HG03196 (cell line): ENCODE data around the gene SMARCB1.

Source experiments
- ATAC-seq: cut with Tn5 transposase; IDR thresholded peaks from one replicate; pipeline ENCODE4 v1.9.1; 2021; ENCODE audit not compliant: unreplicated experiment

The SMARCB1 gene

DNA sequence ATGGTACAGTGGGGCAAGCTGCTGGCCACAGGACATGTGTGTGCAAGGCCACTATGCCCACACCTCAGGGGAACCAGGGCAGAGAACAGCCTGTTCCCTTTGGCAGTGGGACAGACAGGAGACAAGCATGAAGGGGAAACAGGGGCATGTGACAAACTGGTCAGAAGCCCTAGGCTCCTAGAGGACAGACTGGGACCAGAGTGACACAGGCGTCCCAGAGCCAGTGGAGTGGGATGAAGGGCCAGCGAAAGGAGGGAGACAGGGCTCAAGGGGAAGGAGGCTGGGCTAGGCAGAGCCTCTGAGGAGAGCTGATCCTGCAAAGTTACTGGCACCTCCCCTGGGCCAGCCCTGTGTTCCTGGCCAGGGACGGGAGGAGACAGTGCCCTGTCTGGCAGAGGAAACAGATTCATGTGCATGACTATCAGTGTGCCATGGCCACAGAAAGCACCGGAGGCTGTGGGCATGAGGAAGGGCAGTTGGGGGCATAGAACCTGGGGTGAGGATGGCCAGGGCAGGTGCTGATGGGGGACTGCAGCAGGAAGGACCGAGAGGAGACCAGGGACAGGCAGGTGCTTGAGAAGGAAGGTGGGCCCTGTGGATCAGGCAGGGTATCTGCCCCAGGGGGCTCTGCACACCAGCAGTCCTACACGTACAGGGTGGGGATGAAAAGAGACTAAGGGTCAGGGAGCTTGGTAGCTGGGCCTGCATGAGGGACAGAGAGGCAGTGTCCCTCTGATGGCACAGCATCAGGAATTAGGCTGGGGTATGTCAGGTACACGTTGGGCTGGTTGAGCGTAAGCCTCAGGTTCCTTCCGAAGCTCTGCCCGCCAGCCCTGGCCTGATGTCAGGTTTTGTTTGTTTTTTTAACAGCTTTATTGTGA, 42.3 kb downstream of the SMARCB1 start:
- no peak for ATAC-seq

DNA sequence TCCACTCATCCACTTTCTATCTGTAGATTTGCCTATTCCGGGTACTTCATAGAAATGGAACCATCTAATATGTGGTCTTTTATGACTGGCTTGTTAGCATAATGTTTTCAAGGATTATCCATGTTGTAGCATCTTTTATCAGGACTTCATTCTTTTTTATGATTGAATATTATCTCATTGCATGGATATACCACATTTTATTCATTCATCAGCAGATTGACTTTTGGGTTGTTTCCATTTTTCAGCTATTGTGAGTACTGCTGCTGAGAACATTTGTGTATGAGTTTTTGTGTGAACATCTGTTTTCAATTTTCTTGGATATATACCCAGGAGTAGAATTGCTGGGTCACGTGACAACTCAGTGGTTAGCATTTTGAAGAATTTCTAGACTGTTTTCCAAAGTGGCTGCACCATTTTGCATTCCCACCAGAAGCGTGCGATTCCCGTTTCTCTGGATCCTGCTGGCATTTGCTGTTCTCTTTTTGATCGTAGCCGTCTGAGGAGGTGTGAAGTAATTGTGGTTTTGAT, 43.1 kb downstream of the SMARCB1 start:
- ATAC-seq = no peak

DNA sequence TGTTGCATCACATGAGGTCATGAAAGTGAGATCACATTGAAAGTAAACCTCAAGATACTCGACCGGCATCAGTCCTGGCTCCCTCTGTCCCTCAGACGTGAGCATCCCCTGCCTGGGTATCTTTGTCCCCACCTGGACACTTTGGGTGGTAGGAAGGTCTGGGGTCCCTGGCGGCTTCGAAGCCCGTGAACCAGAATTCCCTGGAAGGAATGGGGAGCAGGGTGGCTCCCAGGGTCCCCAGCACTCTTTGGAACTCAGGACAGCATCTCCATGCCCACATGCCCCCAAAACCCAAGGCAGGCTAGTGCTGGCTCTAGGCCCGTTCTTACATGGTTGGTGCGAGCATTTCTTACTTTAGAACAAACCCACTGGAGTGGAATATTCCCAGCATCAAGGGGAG, 44.5 kb downstream of the SMARCB1 start:
- no peak for ATAC-seq

DNA sequence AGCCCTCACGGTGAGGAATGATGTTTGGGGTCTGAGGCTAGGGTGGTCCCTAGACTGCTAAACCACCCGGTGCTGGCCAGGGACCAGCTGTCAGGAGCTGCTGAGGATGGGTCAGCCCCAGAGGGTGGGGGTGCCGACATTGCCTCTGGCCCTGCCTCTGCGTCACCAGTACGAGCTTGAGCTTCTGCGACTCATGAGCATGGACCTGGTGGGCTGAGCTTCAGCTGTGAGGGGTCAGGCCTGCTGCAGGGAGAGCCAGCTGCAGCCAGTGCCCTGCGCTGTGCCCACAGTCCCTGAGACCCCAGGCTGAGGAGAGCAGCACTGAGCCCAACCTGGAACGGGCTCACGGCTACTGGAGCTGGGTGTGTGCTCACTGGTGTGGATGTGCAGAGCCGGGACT, 45.0 kb downstream of the SMARCB1 start:
- ATAC-seq = no peak

DNA sequence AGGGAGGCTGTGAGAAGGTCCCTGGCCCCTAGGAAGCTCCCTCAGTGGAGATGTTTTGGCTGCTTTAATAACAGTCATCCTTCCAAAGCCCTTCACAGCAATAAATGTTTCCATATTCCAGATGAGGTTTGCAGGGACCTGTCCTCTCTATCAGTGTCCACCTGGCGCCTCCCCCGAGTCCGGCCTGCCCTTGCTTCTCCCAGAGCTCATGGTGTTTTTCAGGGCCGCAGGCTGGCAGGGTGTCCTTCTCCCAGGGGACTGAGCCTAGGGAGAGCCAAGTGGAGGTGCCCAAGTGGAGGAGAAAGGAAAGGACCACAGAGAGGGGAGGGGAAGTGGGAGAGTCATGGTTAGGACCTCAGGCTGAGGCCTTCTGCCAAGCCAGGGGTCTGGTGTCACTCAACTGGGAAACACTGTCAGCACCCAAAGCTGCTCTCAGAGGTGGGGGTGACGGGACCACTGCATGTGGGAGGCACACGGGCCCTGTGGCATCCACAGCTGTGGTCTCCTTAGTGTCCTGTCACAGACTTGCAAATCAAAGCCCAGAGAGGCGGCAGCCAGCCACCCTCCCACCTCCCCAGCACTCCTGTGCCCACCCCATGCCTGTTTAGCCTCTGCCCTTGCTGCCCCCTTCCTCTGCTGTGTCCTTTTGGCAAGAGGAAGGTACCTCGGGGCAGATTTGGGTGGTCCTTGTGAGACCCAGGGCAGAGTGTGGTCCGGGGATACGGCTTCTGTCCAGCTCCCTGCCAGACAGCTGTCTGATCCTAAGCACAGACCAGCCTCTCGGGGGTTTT, 45.7 kb downstream of the SMARCB1 start:
- no peak for ATAC-seq

DNA sequence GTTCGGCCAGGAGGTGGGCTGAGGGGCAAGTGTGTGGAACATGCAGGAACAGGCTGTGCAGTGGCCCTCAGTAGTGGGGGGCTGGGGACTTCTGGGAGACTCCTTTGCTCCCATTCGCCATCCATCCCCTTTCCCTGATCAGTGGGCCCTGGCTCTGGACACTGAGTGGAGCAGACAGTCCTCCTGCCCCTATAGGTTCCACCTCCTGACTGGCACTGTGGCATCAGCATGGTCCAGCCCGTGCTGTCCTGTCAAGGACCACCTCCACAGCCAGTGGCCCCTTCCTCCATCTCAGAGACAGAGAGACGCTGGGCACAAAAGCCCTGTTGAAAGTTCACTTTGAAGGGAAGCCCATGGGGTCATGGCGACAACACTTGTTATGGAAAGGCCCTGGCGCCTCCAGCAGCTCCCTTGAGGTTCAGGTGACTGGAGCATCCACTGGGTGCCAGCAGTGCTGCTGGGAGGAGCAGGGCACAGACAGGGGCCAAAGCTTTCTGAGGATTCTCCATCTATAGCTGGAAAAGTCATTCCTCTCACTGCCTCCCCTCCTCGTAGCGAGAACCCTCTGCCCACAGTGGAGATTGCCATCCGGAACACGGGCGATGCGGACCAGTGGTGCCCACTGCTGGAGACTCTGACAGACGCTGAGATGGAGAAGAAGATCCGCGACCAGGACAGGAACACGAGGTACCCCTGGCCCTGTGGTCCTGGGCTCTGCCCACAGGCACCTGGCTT, 46.4 kb downstream of the SMARCB1 start:
- ATAC-seq = no peak

DNA sequence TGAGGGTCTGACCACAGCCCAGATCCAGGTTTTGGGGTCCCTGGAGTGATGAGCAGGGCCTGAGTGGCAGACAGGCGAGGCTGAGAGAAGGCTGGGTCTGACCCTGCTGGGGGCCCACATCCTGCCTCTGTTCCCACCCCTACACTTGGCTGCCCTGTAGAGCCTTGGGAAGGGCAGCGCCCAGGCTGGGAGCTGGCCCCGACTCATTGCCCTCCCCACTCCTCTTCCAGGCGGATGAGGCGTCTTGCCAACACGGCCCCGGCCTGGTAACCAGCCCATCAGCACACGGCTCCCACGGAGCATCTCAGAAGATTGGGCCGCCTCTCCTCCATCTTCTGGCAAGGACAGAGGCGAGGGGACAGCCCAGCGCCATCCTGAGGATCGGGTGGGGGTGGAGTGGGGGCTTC, 47.1 kb downstream of the SMARCB1 start:
- no peak for ATAC-seq

DNA sequence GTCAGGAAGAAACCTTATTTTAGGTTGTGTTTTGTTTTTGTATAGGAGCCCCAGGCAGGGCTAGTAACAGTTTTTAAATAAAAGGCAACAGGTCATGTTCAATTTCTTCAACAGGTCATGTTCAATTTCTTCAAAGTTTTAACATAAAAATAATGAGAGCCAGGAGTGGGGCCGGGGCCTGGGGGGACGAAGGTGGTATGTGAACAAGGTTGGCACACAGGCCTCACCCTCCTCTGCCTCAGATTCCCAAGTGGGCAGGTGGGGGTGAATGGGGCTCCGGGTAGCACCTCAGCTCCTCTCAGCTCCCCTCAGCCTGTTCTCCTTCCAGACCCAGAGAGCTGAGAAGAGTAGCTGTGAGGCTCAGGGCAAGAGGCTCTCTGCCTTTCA, 47.6 kb downstream of the SMARCB1 start:
- ATAC-seq = no peak

DNA sequence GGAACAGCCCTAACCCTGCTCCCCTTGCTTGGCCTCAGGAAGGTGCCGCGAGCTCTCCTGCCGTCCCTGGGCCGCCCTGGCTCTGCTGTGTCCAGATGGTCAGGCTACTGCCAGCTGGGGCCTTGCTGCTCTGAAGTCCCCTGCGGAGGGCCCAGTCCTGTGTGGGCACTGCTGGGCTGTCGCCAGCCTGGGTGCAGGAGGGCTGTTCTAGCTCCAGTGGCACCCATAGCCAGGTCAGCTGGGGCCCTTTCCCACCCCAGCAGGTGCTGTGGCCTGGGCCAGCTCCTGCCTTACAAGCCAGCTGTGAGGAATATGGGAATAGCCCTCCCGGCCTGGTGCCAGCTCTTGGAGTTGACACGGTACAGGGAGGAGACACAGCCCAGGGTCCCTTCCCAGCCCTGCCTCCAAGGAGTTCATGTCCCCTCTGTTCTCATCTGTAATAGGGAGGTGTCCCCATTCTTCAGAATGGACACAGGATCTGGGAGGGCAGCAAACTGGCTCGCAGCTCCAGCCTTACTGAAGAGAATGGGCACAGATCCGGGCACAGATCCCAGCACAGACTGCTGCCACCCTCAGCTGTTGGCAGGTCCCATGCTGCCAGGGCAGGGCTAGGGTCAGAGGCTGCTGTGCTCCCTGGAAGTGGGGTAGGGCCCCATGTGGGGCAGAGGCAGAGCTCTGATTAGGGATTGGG, 48.2 kb downstream of the SMARCB1 start:
- ATAC-seq = no peak

DNA sequence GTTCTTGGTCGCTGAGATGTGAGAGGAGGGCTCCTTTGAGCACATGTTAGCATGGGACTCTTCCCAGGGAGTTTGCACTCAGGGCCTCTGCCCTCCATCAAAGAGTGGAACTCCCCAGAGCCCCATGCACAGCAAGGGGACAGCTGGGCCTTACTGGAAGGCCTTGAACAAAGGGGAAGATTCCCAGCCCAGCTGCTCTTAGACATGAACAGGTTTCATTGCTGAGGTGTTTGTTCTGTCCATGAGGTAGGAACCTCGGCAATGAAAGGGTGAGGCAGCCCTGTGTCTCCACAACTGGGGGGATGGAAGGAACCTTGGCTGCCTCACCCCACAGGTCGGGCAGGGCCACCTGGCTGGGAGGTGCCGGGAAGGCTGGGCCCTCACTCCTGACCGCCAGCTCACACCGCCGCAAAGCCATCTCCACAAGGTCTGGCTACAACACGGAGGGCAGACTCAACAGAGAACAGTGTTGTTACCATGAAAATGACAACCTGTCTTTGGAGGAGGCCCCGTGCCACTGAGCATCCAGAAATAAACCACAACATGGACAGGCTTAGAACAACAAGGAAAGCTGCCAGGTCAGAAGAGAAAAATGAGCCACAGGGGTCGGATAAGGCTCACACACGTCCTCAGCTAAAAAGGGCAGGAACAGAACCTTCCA, 48.8 kb downstream of the SMARCB1 start:
- no peak for ATAC-seq

DNA sequence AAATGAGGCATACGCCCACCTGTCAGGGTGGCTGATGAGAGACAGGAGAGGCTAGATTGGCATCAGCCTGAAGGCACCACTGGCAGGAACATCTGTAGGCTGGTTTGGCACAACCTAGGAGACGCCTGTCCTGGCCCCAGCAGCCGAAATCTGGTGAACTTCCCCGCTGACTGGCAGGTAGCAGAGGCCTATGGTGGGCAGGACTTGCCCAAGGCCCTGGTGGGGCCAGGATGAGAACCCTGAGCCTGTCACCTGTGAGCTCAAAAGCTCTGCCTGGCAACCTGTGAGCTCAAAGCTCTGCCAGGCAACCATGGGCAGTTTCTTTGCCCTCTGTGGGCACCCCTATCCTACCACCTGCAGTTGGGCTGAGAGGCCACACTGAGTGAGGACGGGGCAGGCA, 49.5 kb downstream of the SMARCB1 start:
- ATAC-seq = no peak

DNA sequence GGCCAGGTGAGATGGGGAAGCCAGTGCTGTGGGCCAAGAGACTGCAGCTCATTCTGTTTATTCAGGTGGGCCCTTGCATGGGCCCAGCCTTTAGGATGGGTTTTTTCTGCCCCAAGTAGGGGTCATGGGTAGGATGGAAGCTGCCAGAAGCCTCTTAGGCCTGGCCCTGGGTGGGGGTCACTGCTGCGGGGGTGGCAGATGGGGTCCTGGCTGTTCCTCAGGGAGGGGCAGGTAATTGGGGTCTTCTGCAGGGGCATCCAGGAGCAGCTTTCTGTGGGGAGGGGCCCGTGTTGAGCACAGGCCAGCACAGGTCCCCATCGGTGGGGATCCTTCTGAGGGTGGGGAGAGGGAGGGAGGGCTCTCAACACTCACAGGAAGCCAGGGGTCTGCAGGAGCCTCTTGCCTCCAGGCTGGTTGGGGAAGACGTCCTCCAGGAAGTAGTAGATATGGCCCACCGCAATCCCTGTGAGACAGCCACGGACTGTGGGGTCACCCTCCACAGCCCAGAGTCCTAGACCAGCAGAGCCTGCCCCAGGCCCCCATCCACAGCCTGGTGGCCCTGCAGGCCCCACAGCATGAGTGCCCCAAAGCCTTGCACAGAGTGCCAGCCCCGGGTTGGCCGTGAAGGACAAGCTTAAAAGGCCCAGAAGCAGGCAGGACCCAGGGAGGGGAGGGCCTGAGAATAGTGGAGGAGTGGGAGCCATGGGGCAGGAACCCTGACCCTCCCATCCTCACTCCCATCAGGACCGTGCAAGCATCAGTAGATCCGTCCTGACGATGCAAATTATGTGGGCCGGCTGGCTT, 50.1 kb downstream of the SMARCB1 start:
- no peak for ATAC-seq

DNA sequence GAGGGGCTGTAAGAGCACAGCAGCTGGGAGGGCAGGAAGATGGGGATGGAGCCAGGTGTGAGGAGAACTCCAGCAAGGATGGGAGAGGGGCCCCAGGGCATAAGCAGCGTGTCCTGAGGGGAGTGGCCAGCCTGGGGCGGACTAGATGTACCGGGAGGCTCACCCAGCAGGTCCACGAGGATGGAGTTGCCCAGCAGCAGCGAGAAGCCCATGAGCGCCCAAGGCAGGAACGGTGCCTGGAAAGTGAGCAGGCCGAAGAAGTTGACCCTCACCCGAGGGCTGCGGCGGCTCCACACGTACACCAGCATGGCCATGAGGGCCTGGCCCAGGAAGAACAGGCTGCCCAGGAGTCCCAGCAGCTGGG, 50.7 kb downstream of the SMARCB1 start:
- no peak for ATAC-seq

DNA sequence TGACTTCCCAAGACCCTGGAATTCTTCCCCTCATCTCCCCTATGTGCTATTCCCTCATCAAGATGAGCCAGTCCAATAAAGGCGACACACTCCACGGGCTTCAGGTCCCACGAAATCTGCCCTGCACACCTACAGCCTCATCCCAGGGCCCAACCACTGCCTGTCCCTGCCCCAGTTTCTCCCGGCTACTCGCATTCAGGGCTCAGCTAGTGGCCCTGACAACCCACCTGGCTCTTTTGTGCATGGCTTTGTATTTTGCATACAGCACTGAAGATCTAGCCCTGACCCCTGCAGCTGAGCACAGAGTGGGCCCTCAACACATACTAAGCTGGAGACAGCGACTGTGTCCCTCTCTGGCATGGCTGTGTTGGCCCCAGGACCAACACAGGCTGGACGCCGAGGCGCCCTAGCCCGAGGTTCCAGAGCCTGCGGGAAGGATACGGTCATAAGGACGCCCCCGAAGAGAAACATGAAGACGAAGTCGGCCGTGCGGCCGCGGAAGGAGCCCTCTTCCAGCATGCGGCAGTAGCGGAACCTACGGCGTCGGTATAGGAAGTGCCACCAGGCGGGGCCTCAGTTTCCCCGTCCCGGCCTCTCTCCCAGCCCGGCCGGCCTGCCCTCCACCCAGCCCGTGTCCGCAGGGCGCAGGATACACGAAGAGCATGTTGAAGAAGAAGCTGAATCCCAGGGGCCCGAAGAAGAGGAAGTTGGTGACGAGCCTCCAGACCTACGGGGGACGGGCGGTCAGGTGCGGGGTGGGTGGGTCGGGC, 51.3 kb downstream of the SMARCB1 start:
- no peak for ATAC-seq

DNA sequence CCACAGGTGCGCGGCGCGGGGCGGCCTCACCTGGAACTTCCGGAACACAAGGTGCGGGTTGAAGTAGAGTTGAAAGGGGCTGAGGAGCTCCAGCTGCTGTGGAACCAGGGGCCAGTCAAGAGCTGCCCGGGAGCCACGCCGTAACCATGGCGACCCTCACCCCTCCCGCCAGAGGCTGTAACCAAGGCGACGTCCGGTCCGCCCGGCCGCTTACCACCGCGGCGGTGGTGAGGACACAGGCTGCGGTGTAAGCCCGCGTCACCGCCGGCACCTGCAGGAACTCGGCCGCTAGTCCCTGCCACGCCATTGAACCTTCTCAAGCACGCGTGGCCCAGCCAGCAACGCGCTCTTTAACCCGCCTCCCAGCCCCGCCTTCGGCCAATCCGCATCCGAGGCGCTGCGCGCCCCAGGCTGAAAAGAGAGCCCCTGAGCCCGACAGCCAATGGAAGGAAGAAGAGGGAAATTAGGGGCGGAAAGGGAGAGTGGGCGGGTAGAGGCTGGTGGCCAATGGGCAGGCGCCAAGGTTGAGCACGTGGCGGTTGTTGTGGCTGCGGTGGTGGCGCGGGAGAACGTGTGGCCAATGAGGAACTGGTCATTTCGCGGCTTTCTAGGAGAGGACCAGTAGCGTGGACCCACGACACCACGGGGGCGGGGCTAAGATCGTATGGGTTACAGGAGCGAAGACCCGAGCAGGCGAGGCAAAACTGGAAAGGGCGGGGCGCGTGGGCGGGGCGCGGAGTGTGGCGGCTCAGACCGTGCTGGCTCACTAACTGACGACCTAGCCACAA, 52.1 kb downstream of the SMARCB1 start, which contains the start of gene DERL3:
TSS of gene DERL3 (minus strand) at position 326 of the 788 bp plus-strand sequence. CDS start at position 307, 19 bp downstream.
- peak; percentile 69 for ATAC-seq

DNA sequence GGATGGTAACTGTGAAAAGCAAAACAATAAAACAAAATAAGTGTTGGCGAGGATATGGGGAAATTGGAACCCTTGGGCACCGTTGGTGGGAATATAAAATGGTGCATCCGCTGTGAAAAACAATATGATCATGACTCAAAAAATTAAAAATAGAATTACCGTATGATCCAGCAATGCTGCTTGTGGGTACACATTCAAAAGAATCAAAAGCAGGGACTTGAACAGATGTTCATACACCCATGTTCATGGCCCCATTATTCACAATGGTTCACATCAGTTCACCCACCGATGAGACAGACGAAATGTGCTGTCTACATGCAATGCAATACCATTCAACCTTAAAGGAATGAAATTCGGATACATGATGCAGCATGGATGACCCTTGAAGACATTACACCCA, 53.3 kb downstream of the SMARCB1 start:
- no peak for ATAC-seq

DNA sequence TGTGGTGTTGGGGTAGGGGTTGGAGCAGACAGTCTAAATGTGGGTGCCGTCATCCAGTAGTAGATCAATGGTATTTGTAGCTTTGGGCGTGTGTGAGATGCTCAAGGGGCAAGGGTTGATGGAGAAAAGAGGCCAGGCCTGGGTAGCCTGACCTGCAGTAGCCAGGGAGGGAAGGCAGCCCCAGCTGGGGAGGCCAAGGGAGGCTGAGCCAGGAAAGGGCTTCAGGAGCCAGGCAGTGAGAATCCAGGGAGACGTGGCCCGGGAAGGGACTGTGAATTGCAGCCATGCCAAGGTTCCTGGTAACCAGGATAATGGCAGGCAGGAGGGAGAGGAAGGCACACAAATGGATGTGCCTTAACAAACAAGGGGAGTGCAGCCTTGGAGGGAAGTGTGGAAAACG, 54.5 kb downstream of the SMARCB1 start:
- no peak for ATAC-seq
